Bronchial epithelial cell (primary cell): ENCODE results near the gene APAF1. TPM values are rescaled to one million over a fixed set of nuclear protein-coding genes. Genes with fewer than 3 reads are reported as not detected.
"Not testable (repeated sequence)": the region's sequence is repeated elsewhere in the genome, so short reads cannot be mapped to it uniquely, and the experiment has no call there.

Experiments used
- DNase-seq: peaks from one replicate; pipeline ENCODE4 v3.0.0-alpha.2; 2010; ENCODE audit warnings: low read depth
- FAIRE-seq: peaks from 2 replicates; lab custom pipeline; 2011; peaks lifted over from hg19 to GRCh38; lab: Jason Lieb, UNC
- H3K27me3 ChIP-seq: 2 replicates; pipeline ENCODE4 v1.5.1; 2011; ENCODE audit warnings: low read length; ENCODE audit not compliant: control insufficient read depth, insufficient read depth
- H3K36me3 ChIP-seq: 2 replicates; pipeline ENCODE4 v1.5.1; 2011; ENCODE audit warnings: low read length; ENCODE audit not compliant: control insufficient read depth, insufficient read depth
- H3K4me3 ChIP-seq: 2 replicates; pipeline ENCODE4 v1.5.1; 2011; ENCODE audit warnings: mild to moderate bottlenecking, low read depth, low read length, control low read depth
- CTCF ChIP-seq: IDR thresholded peaks from 2 replicates; pipeline ENCODE4 v1.5.1; 2011; ENCODE audit warnings: mild to moderate bottlenecking, moderate library complexity, low read length, control low read depth, inconsistent platforms; ENCODE audit not compliant: insufficient read depth, severe bottlenecking
- total RNA-seq: library from RNA; depleted of rRNA; stranded (reverse); fragments of >200 nt; gene quantifications from 2 replicates; pipeline ENCODE4 v1.2.1, GENCODE V29; 2014

The APAF1 gene
- total RNA-seq, 1 donor from 2014 or later = 12.4 TPM

DNA sequence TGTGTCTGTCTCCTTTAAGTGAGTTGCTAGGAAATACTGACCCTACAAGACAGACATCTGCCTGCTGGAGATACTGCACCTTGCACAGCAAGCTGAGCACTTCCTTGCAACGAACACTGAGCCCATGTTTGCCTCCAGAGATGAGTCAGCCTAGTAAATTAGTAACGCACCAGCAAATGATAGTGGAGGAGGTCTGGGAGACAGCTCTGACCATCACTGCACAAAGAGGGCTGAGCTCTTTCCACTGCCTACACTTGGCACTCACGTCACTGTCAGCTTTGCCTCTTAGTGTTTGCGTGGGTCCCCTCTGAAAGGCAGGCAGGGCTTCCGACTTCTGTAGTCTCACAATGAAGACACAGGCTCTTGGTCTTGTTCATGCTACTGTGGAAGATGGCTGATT, 109.0 kb downstream of the APAF1 start:
- no peak for FAIRE-seq
- Histone ChIP-seq H3K27me3 (no peaks in the 10 kb centered on the region), H3K4me3 (no peak overlapping the region), H3K36me3 (no peaks in the 10 kb centered on the region)
- no peak for TF ChIP-seq CTCF
- DNase-seq = peak; percentile 57

GRCh38 chr12:98755855-98756254, 110.8 kb downstream of the APAF1 start:
- peak; percentile 87 for DNase-seq
- H3K4me3 ChIP-seq, FAIRE-seq, H3K27me3 ChIP-seq, H3K36me3 ChIP-seq: not testable (repeated sequence)

- no peak for TF ChIP-seq CTCF
- H3K36me3 ChIP-seq = no peaks in the 10 kb centered on the region
- H3K4me3 ChIP-seq = no peak overlapping the region
- DNase-seq (no peak), FAIRE-seq (no peak)
- no peaks in the 10 kb centered on the region for H3K27me3 ChIP-seq
Measured at GRCh38 chr12:98757455-98757854, 112.4 kb downstream of the APAF1 start.

- Histone ChIP-seq H3K36me3 (no peaks in the 10 kb centered on the region), H3K27me3 (no peaks in the 10 kb centered on the region), H3K4me3 (no peak overlapping the region)
- DNase-seq = no peak
- no peak for TF ChIP-seq CTCF
- FAIRE-seq = no peak
Measured at GRCh38 chr12:98758331-98758730, 113.2 kb downstream of the APAF1 start.

DNA sequence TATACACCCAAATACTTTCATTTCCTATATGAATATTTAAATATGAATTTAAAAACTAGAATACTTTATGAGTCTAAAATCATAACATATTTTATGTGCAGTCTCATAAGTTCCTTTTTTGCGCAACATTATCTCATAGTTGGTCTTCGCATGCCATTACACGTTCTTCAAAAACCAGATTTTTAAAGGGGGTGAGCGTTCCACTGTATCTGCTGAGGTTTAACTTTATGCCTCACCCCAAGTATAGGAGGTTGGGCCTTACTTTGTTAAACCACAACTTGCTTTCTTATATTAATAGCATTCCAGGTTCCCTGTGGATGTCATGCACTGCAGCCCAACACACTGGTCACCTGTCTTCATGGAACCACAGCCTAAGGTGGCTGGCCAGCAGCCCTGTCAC, 118.6 kb downstream of the APAF1 start:
- DNase-seq (peak; percentile 65), FAIRE-seq (no peak)
- no peak for TF ChIP-seq CTCF
- Histone ChIP-seq H3K4me3 (no peak overlapping the region), H3K27me3 (no peaks in the 10 kb centered on the region), H3K36me3 (no peaks in the 10 kb centered on the region)

- no peaks in the 10 kb centered on the region for H3K27me3 ChIP-seq
- no peak for TF ChIP-seq CTCF
Measured at GRCh38 chr12:98767248-98767647, 122.2 kb downstream of the APAF1 start.

More at GRCh38 chr12:98767248-98767647, 122.2 kb downstream of the APAF1 start:
- H3K36me3 ChIP-seq = no peaks in the 10 kb centered on the region
- DNase-seq (no peak), FAIRE-seq (no peak)
- no peak overlapping the region for H3K4me3 ChIP-seq
